Right ventricle myocardium superior (tissue), 1 donor: Measurements from ENCODE around the gene EIF4A2. TPM values are rescaled to one million over a fixed set of nuclear protein-coding genes. Genes with fewer than 3 reads are reported as not detected.
"Not testable (repeated sequence)": the region's sequence is repeated elsewhere in the genome, so short reads cannot be mapped to it uniquely, and the experiment has no call there.

ENCODE experiments used
- ATAC-seq: fragments of 200-7000 bp; cut with Tn5 transposase; one replicate; pipeline ENCODE4 v1.9.1; 2020; ENCODE audit warnings: mild to moderate bottlenecking; ENCODE audit not compliant: poor library complexity
- DNase-seq: peaks from one replicate; pipeline ENCODE4 v3.0.0-alpha.2; 2020
- intact Hi-C: fragments of 100-400 bp; cut with DNase I; formaldehyde crosslinking; loops from one replicate; pipeline ENCODE4 v1.11.2; 2022
- total RNA-seq: library from RNA; stranded (reverse); fragmentation: NEBNext Ultra II Directional; extraction: Animal tissue kit (Norgen Biotek cat#: 25700); gene quantifications from one replicate; pipeline ENCODE4 v1.2.1, GENCODE V29; 2021
- donor health status: DM: no; HTN: yes; CAD: no; lungs with severe emphysema.

Gene EIF4A2
- total RNA-seq, 1 donor from 2014 or later: 415 TPM

DNA sequence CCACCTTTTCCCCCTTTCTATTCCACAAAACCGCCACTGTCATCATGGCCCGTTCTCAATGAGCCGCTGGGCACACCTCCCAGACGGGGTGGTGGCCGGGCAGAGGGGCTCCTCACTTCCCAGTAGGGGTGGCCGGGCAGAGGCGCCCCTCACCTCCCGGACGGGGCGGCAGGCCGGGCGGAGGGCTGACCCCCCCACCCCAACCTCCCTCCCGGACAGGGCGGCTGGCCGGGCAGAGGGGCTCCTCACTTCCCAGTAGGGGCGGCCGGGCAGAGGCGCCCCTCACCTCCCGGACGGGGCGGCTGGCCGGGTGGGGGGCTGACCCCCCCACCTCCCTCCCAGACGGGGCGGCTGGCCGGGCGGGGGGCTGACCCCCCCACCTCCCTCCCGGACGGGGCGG is 27.9 kb downstream of the EIF4A2 start:
- ATAC-seq, DNase-seq, intact Hi-C loops: not testable (repeated sequence)

- ATAC-seq: no peak
- intact Hi-C loops: no loop called here
- DNase-seq: no peak
Measured at GRCh38 chr3:186814100-186814499, 30.7 kb downstream of the EIF4A2 start.

- intact Hi-C loops: no loop called here
- DNase-seq: no peak
- no peak for ATAC-seq
Measured at GRCh38 chr3:186815435-186815834, 32.1 kb downstream of the EIF4A2 start.

GRCh38 chr3:186818516-186818915 is 35.1 kb downstream of the EIF4A2 start:
- ATAC-seq (no peak), DNase-seq (no peak)
- intact Hi-C loops: no loop called here

GRCh38 chr3:186818956-186819355 is 35.6 kb downstream of the EIF4A2 start:
- intact Hi-C loops: no loop called here
- DNase-seq (no peak), ATAC-seq (no peak)

DNA sequence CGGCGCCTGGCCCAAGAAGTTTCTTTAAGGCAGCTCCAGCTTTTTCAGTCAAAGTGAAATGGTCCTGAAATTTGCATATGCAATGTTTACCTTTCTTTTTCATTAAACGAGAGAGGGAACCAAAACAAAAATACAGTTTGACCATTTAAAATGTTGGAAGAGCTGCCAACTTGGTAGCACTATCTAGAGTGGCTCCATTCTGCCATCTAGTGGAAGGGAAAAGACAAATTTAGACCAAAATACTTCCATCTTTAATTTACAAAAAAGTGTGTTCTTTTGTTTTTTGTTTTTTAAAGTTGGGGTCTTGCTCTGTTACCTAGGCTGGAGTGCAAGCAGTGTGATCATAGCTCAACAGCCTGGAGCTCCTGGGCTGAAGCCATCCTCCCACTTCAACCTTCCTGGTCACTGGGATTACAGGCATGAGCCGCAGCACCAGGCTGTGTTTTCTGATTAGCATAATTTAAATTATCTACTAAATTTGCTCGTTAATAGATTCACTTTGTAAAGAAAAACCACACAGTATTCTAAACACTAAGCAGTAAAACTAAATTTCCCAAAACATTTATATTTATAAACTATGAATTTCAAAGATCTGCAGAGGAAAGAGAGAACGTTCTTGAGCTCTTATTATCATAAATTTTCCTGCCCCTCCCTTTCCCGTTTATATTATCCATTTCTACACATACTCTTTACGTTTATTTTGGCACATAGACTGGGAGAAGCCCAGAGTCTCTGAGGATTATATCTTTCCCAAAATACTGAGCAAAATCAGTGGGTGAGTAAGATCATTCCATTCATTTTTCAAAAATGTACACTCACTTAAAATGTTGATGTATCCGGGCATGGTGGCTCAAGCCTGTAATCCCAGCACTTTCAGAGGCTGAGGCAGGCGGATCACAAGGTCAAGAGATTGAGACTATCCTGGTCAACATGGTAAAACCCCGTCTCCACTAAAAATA is 38.3 kb downstream of the EIF4A2 start:
- intact Hi-C loops: loop anchor here (2.0 kb wide), 1 partner anchor 207 kb away; no protein-coding TSS in a partner anchor
- DNase-seq: no peak
- peak; percentile 42 for ATAC-seq

- intact Hi-C loops, DNase-seq, ATAC-seq: not testable (repeated sequence)
Measured at GRCh38 chr3:186822388-186822759, 39.0 kb downstream of the EIF4A2 start.

DNA sequence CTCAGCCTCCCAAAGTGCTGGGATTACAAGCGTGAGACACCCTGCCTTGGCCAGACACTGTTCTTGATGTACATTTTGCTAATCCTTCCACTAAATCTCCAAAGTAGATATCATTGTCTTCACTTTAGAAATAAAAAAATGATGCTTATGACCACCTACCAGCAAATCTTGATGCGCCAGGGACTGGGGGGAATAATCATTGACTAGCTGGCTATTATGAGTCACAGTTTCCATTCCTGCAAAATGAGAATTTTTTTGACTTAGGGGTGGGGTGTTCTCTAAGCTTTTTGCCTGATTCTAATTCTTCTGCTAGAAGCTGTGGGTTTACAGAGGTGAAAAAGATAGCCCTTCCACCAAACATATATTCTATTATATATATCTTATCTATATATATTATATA is 40.0 kb downstream of the EIF4A2 start:
- intact Hi-C loops: no loop called here
- DNase-seq (no peak), ATAC-seq (no peak)

GRCh38 chr3:186824430-186825139 is 41.2 kb downstream of the EIF4A2 start:
- DNase-seq (no peak), ATAC-seq (no peak)
- intact Hi-C loops: no loop called here

GRCh38 chr3:186825294-186825821 is 42.0 kb downstream of the EIF4A2 start:
- no peak for ATAC-seq
- no peak for DNase-seq
- intact Hi-C loops: no loop called here

GRCh38 chr3:186825872-186826409 is 42.6 kb downstream of the EIF4A2 start:
- no peak for DNase-seq
- no peak for ATAC-seq
- intact Hi-C loops: no loop called here

DNA sequence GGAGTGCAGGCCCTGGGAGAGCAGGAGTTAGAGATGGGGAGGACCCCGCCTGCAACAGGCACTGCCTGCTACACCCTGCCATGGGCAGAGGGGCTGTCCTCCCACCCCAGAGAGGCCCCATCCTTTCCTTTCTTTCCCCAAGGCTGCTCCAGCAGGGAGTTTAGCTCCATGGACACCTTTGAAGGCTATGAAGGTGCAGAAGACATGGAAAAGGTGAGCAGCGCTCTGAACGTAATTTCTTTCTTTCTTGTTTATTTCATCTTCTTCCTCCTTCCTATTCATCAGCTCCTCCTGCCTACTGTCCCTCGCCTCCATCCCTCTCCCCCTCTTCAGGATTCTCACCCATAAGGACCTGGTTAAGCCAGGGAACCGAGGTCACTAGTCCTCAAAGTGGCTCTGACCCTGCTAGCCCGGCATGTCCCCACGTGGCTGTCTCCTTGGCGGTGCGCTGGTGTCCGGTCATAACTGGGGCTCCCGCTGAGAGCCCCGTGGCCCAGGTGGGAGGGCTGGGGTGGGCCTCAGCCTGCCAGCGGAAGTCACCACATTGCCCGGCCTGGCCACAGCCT is 43.1 kb downstream of the EIF4A2 start:
- peak; percentile 36 for ATAC-seq

GRCh38 chr3:186826976-186827857 is 43.8 kb downstream of the EIF4A2 start:
- intact Hi-C loops: no loop called here
- peak; percentile 90 for DNase-seq
- peak; percentile 98 for ATAC-seq

More for the DNA sequence above, 43.1 kb downstream of the EIF4A2 start:
- intact Hi-C loops: no loop called here
- no peak for DNase-seq

DNA sequence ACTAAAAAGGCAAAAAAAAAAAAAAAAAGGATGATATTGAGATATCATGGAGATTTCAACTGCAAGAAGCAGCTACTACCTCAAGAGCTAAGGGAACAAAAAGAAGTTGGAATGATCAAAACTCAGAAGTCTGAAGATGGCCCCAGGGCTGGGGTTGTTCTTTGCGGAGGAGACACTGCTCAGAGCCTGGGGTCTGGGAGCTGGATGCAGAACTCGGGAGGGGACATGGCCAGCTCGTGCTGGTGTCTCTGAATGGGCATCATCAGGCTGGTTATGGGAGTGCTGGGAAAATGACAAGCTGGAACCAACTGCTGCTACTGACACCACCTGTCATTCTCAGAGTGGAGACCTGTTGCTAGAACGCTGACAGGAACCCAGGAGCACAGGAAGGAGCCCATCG is 45.0 kb downstream of the EIF4A2 start:
- intact Hi-C loops: no loop called here
- no peak for ATAC-seq
- DNase-seq: no peak

DNA sequence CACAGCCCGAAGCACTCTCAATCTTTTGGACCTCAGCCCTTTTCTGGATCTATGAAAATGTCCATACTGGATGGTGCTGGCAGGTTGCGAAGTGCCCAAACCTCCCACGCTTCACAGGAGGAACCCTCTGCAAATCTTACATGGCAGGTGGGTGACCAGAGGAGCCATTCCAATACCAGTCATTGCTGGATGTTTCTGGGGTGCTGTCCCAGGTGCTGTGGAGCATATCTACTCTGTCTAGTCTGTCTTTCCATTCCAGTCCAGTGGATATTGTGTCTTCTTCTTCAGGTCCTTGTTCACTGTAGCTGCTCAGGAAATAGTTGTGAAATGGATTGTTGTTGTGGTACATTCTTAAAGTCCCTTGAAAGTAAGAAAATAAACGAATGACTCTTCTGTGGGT is 48.4 kb downstream of the EIF4A2 start:
- intact Hi-C loops: no loop called here
- no peak for DNase-seq
- no peak for ATAC-seq

DNA sequence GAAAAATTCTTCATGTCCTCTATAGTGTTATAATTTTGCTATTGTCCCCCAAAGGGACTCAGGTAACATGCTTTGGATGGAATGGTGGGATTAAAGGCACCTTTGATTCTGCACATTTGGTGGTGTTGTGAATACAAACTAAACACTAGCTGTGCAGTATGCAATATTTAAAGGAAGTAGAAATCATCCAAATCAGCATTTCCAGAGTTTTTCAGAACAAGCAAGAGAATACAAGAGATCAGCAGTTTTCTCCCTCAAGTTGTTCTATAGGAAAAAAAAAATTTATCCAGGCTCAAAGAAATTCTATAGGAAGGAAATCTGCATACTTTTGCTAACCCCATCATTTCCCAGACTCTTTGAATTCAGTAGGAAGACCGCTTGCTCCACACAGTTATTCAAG is 48.9 kb downstream of the EIF4A2 start:
- ATAC-seq (no peak), DNase-seq (no peak)
- intact Hi-C loops: no loop called here
